Neural crest cell (in vitro differentiated cells): ENCODE measurements around the gene TMEM50B. TPM values are rescaled to one million over a fixed set of nuclear protein-coding genes. Genes with fewer than 3 reads are reported as not detected.

Experiments used
- DNase-seq: peaks from one replicate; pipeline ENCODE4 v3.0.0; 2021; ENCODE audit warnings: low read depth, mixed read lengths, low spot score
- H3K27ac Mint-ChIP-seq: one replicate; pipeline ENCODE4 v1.8.0; 2021; ENCODE audit warnings: mild to moderate bottlenecking, mixed read lengths; ENCODE audit not compliant: unreplicated experiment
- H3K27me3 Mint-ChIP-seq: 2 replicates; pipeline ENCODE4 v1.8.0; 2021; ENCODE audit warnings: low read depth, mild to moderate bottlenecking, mixed read lengths
- H3K36me3 Mint-ChIP-seq: 2 replicates; pipeline ENCODE4 v1.8.0; 2021; ENCODE audit warnings: low read depth, mild to moderate bottlenecking, mixed read lengths
- H3K4me1 Mint-ChIP-seq: 2 replicates; pipeline ENCODE4 v1.8.0; 2021; ENCODE audit warnings: mixed read lengths
- H3K4me3 Mint-ChIP-seq: one replicate; pipeline ENCODE4 v1.8.0; 2021; ENCODE audit warnings: mild to moderate bottlenecking, mixed read lengths
- H3K9me3 Mint-ChIP-seq: 2 replicates; pipeline ENCODE4 v1.8.0; 2021; ENCODE audit warnings: mixed read lengths
- total RNA-seq: library from RNA; stranded (reverse); gene quantifications from 2 replicates; pipeline ENCODE4 v1.2.1, GENCODE V29; 2021
- TF ChIP-seq, protein P1 (sequence below): fragments of 200-600 bp; sonication (generic); conservative IDR thresholded peaks from 2 replicates; pipeline ENCODE4 v1.5.0; 2021; ENCODE audit warnings: antibody characterized with exemption, mild to moderate bottlenecking

The TMEM50B gene
- total RNA-seq, 1 donor from 2014 or later = 23.2 TPM

DNA sequence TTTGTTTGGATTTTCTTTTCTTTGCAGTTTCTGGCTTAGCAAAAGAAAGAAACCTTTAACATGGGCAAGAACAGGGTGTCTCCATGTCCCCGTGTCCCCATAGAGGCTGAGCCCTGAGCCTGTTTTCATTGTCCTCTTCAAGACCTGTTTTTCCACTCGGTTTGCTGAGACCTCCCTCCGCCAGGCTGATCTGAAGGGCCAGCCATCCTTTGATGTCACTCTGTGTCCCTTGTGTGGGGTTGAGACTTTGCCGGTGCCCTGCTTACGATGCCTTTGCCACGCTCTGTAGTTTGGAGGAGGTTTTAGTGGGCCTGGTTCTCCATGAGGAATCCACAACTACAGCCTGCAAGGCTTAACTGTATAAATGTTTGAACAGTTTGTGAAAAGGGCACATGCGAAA is 52.7 kb downstream of the TMEM50B start:
- no peak overlapping the region for H3K27ac Mint-ChIP-seq

DNA sequence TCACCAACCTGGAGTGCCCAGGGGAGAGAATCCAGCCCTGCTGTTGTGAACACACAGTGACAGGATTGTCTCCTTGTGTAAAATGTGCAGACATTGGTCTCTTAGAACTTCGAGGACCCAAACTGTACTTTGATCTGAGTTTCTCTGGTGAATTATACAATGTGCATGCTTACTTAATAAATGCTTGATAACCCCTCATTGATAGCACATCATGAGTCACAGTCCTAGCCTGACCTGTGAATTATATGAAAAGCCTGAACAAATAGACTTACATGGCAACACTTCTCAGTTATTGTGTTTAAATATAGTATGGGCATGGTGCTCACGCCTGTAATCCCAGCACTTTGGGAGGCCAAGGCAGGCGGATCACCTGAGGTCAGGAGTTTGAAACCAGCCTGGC is 53.9 kb downstream of the TMEM50B start:
- no peaks in the 10 kb centered on the region for H3K27me3 Mint-ChIP-seq
- no peak overlapping the region for H3K4me3 Mint-ChIP-seq
- TF ChIP-seq, protein P1, sequence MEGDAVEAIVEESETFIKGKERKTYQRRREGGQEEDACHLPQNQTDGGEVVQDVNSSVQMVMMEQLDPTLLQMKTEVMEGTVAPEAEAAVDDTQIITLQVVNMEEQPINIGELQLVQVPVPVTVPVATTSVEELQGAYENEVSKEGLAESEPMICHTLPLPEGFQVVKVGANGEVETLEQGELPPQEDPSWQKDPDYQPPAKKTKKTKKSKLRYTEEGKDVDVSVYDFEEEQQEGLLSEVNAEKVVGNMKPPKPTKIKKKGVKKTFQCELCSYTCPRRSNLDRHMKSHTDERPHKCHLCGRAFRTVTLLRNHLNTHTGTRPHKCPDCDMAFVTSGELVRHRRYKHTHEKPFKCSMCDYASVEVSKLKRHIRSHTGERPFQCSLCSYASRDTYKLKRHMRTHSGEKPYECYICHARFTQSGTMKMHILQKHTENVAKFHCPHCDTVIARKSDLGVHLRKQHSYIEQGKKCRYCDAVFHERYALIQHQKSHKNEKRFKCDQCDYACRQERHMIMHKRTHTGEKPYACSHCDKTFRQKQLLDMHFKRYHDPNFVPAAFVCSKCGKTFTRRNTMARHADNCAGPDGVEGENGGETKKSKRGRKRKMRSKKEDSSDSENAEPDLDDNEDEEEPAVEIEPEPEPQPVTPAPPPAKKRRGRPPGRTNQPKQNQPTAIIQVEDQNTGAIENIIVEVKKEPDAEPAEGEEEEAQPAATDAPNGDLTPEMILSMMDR = no peak
- H3K27ac Mint-ChIP-seq = no peak overlapping the region
- H3K4me1 Mint-ChIP-seq = no peaks in the 10 kb centered on the region
- H3K36me3 Mint-ChIP-seq = peaks cover 21% of the 10 kb centered on the region
- no peak for DNase-seq
- H3K9me3 Mint-ChIP-seq = no peaks in the 10 kb centered on the region

More for the DNA sequence above, 52.7 kb downstream of the TMEM50B start:
- Mint-ChIP-seq H3K9me3 (no peaks in the 10 kb centered on the region), H3K36me3 (peaks cover 15% of the 10 kb centered on the region), H3K4me3 (no peak overlapping the region), H3K4me1 (no peaks in the 10 kb centered on the region), H3K27me3 (no peaks in the 10 kb centered on the region)
- DNase-seq = no peak
- TF ChIP-seq, protein P1 = no peak

DNA sequence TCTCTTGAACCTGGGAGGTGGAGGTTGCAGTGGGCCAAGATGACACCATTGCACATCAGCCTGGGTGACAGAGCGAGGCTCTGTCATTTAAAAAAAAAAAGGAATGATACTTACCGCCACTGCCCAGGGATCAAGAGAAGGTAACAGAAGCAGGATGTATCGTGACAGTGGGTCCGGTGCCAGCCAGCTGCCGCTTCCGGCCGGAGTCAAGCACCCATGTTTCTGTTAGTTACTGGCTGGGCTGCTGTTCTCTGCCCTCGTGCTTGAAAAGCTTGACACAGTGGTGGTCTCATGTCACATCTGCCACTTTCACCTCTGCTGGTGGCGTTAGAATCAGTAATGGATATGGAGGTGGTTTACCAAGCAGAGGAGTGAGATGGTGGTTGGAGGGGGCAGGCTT is 55.6 kb downstream of the TMEM50B start:
- TF ChIP-seq, protein P1 = no peak
- peaks cover 4% of the 10 kb centered on the region for H3K4me1 Mint-ChIP-seq
- no peak for DNase-seq
- no peak overlapping the region for H3K4me3 Mint-ChIP-seq
- H3K27ac Mint-ChIP-seq = no peak overlapping the region
- peaks cover 21% of the 10 kb centered on the region for H3K36me3 Mint-ChIP-seq
- H3K9me3 Mint-ChIP-seq = no peaks in the 10 kb centered on the region
- H3K27me3 Mint-ChIP-seq = no peaks in the 10 kb centered on the region

DNA sequence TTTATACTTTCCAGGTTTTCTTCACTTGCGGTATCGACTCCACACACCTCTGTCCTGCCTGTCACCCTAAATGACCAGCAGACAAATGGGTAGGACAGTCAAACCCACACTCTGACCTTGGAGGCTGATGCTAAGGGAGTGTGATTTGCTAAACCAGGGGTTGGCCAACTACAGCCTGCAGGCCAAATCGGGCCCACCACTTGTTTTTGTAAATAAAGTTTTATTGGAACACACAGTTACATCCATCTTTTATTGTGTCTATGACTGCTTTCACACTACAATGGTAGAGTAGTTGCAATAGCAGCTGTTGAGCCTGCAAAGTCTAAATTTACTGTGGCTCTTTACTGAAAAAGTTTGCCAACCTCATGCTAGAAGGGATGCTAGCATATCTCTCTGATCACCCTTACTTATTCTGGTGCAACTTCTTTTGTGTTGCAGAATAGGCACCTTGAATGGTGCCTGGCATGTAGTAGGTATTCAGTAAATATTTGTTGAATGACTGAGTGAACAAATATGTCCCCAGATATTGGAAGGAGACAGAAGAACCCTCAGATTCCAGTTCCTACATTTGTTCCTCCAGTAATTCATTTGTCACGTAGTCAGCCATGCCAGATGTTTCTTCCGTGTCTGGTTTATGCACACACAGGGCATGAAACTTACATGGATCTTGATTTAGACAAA is 57.9 kb downstream of the TMEM50B start:
- Mint-ChIP-seq H3K27me3 (no peaks in the 10 kb centered on the region), H3K9me3 (no peaks in the 10 kb centered on the region), H3K36me3 (peaks cover 15% of the 10 kb centered on the region), H3K27ac (peak overlapping the region; percentile 94), H3K4me1 (peaks cover 10% of the 10 kb centered on the region), H3K4me3 (no peak overlapping the region)
- no peak for DNase-seq
- TF ChIP-seq, protein P1 = no peak

DNA sequence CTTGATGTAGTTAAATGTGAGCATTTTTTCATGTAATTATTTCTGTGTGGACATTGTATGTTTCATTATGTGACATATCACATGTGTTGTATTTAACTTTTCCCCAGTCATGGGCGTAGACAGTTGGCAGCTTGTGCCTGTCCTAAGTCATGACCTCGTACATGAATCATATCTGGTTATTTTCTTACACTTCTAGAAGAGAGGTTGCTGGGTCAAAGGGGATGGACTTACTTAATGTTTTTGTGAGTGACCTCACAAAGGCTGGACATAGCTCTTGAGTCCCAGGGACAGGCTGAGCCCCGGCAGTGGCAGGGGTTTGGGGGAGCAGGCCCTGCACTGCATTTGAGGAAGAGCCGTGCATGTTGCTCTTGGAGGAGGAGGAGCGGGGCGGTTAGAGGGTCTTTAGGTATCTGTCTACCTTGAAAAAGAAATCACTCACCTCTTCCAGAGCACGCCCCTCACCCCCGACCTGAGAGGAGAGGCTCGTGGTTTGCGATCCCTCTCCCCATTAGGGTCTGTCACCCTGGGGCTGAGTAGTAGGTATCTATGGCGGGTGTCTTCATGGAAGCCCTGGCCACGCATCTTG is 60.1 kb downstream of the TMEM50B start:
- Mint-ChIP-seq H3K4me3 (no peak overlapping the region), H3K4me1 (peaks cover 10% of the 10 kb centered on the region), H3K27ac (no peak overlapping the region), H3K27me3 (no peaks in the 10 kb centered on the region), H3K9me3 (no peaks in the 10 kb centered on the region), H3K36me3 (peaks cover 11% of the 10 kb centered on the region)
- DNase-seq = no peak
- TF ChIP-seq, protein P1 = no peak
